NCI-H1694 (cell line): Measurements from ENCODE around the gene SH3BP4.
"Not testable (repeated sequence)": the region's sequence is repeated elsewhere in the genome, so short reads cannot be mapped to it uniquely, and the experiment has no call there.

Source experiments
- DNase-seq: peaks from one replicate; lab custom pipeline; 2025; lab: John Stamatoyannopoulos, UW

SH3BP4 gene

DNA sequence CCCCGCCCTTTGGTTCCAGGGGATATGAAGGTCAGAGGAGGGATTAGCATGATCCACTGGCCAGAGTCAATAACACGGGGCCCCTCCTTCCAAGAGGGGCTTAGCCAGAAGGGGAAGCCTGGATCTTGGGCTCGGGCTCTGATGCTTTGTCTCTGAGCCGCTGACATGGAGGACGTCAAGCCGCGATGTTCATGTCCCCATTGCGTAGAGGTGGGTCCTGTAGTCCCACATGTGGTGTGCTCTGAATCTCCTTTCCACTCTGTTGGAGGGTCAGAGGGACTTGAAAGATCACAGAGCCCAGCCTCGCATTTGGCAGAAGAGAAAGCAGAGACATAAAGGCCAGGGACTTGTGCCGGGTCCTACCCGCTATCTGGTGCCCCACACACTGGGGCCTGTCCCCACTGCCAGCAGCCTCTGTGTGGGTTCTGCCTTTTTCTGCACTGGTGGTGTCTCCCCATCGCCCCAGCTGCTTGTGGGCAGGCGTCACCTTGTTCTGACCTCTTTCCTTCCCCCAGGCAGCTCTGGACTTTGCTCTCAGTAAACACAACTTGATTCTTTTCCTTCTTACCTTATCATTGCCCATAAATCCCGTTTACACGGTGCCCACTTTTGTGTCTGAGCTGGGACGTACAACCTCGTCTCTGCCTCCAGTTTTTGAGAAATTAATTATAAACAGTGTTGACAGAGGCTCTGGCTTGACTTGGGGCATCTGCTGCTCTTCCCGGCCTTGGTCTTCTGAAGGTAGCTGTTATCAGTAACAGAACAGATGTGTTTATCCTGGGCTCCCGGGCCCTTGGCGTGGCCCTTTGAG lies 48.8 kb downstream of the SH3BP4 start:
- no peak for DNase-seq

- no peak for DNase-seq
These were observed 49.7 kb downstream of the SH3BP4 start for GRCh38 chr2:235001237-235002133.

GRCh38 chr2:235002198-235003095 lies 50.6 kb downstream of the SH3BP4 start:
- DNase-seq: no peak

- no peak for DNase-seq
These were observed 51.4 kb downstream of the SH3BP4 start for GRCh38 chr2:235003096-235003775.

GRCh38 chr2:235004329-235004903 lies 52.6 kb downstream of the SH3BP4 start:
- no peak for DNase-seq

GRCh38 chr2:235005023-235005422 lies 53.2 kb downstream of the SH3BP4 start:
- no peak for DNase-seq

GRCh38 chr2:235005603-235006259 lies 53.9 kb downstream of the SH3BP4 start:
- no peak for DNase-seq

DNA sequence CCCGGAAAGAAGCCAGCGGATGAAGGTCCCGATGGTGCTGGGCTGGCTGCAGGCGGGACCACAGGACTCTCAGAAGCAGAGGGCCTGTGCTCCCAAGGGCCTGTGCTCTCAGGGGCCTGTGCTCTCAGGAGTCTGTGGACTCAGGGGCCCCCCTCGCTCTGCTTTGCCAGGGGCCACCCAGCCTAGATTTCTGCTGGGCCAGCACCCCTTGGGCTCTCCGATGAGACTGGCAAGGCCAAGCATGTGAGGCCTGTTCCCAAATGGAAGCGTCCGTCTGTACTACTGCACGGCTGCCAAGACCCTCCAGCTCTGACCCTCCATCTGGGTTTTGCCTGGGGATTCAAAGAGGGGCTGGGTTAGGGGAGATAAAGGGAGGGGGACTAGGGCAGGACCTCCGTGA lies 54.6 kb downstream of the SH3BP4 start:
- no peak for DNase-seq

GRCh38 chr2:235006986-235007385 lies 55.2 kb downstream of the SH3BP4 start:
- DNase-seq: no peak

GRCh38 chr2:235007664-235008457 lies 56.0 kb downstream of the SH3BP4 start:
- DNase-seq: no peak

DNA sequence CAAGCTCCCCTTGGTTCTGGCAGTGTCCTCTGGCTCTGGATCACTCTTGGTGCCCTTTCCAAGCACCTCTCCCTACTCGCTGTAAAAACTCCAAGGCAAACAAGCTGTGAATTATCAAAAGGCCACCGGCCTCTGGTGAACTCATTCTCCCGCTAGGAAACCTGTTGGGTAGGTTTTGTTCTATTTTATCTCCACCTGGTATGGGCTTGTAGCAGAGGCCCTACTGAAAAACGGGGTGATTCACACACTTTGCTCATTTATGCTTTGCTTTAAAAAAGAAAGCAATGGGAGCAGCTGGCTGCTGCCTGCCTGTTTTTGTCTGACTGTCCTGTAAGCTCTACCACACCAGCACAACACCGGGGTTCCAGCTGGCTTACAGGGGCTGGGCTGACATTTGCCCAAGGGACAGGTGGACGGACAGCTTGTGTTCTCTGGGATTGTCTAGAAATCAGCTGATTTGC lies 56.8 kb downstream of the SH3BP4 start:
- no peak for DNase-seq

- no peak for DNase-seq
These were observed 57.3 kb downstream of the SH3BP4 start for GRCh38 chr2:235009081-235009480.

DNA sequence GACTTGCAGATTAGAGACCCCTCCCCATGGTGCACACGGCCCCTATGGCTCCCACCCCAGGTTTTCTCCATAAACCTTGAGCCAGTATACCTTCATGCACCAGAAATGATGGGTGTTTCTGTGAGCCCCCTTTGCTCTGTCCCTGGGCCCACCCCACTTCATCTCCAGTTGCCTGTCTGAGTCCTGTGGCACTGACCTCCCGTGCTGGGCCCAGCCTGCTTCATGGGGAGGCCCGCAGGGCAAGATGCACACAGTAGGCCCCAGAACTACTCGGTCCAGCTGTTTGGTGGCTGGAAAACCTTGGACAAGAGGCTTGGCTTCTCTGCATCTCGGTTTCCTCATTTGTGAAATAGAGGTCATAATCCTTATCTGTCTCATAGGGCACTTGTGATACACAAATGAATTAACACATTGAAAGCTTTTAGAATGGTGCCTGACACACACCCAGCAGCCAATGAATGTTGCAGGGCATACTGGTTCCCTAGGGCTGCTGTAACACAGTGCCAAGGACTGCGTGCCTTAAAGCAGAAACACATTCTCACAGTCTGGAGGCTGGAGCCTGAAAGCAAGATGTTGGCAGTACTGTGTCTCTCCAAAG lies 58.4 kb downstream of the SH3BP4 start:
- DNase-seq: no peak

- DNase-seq: no peak
These were observed 59.8 kb downstream of the SH3BP4 start for GRCh38 chr2:235011607-235011928.

- DNase-seq: no peak
These were observed 60.3 kb downstream of the SH3BP4 start for GRCh38 chr2:235011929-235012631.

- DNase-seq: no peak
These were observed 65.6 kb downstream of the SH3BP4 start for GRCh38 chr2:235017441-235017840.

DNA sequence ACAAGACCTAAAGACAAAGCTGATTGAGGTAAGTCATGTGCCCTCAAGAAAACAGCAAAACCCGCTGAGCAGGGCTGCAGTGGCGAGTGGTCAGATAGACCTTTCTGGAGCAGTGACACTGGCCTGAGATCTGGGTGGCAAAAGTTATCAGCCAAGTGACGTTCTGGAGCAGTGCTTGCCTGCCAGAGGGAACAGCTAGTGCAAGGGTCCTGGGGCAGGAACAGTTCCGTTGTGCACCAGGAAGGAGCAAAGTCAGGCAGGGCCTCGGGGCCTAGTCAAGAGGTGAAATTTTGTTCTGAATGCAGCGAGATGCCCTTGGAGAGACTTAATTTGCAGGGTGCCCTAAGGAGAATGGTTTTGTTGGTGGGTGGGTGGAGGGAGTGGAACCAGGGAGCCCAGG lies 67.0 kb downstream of the SH3BP4 start:
- DNase-seq: no peak

DNA sequence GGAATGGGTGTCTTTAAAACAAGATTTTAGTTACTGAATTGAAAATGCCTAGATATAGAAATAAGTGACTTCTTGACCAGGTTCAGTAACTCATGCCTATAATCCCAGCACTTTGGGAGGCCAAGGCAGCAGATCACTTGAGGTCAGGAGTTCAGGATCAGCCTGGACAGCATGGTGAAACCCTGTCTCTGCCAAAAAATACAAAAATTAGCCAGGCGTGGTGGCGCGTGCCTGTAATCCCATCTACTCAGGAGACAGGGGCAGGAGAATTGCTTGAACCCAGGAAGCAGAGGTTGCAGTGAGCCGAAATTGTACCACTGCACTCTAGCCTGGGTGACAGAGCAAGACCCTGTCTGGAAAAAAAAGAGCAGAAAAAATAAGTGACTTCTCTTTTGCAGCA lies 68.3 kb downstream of the SH3BP4 start:
- not testable (repeated sequence) for DNase-seq

DNA sequence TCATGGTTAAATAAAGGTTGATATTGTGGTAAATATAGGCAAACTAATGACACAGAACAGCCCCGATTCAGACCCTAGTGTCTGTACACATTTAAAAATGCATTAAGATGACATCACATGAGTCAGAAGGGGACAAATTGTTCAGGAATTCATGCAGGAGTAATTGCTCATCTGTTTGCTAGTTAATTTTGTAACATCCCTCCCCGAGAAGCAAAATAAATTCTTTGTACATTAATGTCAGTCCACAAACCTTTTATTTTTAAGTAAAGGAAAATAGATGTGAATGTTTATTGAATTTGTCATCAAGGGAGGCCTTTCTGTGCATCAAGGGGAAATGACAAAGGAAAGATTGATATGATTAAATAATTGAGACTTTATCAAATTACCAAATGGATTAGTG lies 69.9 kb downstream of the SH3BP4 start:
- peak; percentile 24 for DNase-seq
